ENCODE measurements around the gene PIEZO1. TPM values are rescaled to one million over a fixed set of nuclear protein-coding genes. Genes with fewer than 3 reads are reported as not detected.

The PIEZO1 gene
- total RNA-seq, 4 donors from 2014 or later: 62.3 to 161 (median 123) TPM

DNA sequence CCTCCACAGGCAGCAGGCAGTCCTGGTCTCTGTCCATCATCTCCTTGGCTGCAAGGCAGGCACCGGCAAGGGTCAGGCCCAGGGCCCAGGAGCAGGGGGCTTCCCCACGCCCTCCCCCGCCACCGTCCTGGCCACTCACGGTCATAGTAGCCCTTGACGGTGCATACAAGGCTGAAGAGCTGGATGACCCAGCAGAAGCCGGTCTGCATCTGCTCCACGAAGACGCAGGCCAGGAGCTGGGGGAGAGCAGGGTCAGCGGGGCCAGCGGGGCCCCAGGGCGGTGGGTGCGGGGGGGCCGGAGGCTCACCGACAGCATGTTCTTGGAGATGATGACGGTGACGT, 58.6 kb downstream of the PIEZO1 start:
- intact Hi-C loops (cut with DNase I; ENCODE audit: low total_unique reads): no loop called here
- DNase-seq: no peak
- Histone ChIP-seq H3K4me3 (no peak overlapping the region), H3K4me1 (no peaks in the 10 kb centered on the region), H3K9me3 (no peaks in the 10 kb centered on the region), H3K27ac (no peak overlapping the region), H3K27me3 (no peaks in the 10 kb centered on the region), H3K36me3 (no peaks in the 10 kb centered on the region)
- no peak for TF ChIP-seq POLR2A (IDR thresholded peaks at IDR 0.05)
- TF ChIP-seq, protein P1, sequence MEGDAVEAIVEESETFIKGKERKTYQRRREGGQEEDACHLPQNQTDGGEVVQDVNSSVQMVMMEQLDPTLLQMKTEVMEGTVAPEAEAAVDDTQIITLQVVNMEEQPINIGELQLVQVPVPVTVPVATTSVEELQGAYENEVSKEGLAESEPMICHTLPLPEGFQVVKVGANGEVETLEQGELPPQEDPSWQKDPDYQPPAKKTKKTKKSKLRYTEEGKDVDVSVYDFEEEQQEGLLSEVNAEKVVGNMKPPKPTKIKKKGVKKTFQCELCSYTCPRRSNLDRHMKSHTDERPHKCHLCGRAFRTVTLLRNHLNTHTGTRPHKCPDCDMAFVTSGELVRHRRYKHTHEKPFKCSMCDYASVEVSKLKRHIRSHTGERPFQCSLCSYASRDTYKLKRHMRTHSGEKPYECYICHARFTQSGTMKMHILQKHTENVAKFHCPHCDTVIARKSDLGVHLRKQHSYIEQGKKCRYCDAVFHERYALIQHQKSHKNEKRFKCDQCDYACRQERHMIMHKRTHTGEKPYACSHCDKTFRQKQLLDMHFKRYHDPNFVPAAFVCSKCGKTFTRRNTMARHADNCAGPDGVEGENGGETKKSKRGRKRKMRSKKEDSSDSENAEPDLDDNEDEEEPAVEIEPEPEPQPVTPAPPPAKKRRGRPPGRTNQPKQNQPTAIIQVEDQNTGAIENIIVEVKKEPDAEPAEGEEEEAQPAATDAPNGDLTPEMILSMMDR (IDR thresholded peaks at IDR 0.05): no peak

DNA sequence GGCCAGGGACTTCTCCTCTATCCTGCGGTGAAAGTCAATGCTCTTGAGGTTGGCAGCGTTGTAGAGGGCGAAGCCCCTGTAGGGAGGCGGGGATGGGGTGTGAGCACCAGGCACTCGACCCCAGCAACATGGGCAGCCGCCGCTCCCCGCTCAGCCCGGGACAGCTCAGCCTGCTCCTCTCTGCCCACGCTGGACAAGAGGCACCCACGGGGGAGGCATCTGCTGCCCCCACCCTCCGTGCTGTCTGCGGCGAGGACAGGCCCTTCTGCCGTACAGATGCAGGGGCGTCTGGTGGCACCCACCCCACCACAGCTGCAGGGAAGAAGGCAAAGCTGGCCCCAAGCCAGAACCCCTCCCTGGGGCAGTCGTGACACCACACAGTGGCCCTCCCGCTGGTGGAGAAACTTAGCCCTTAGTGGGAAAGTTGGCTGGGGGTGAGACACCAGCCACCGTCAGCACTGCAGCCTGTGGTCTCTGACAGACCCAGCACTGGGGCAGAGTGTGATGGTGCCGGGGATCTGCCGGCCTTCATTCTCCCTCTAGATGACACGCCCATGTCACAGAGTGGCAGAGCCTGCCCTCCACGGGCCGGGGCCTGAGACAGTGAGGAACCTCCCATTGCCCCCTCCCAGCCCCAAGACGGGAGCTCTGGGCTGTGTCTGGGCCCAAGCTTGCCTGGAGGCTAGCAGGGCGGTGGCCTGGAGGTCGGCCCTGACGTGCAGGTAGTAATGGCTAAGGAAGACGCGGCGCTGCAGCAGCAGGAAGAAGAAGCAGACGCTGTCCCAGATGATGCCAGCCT, 59.2 kb downstream of the PIEZO1 start:
- no peaks in the 10 kb centered on the region for H3K4me1 ChIP-seq
- intact Hi-C loops (cut with DNase I; ENCODE audit: low total_unique reads): no loop called here
- TF ChIP-seq, protein P1 (IDR thresholded peaks at IDR 0.05): no peak
- no peak overlapping the region for H3K4me3 ChIP-seq
- H3K27ac ChIP-seq: no peak overlapping the region
- no peaks in the 10 kb centered on the region for H3K27me3 ChIP-seq
- no peak for DNase-seq
- H3K36me3 ChIP-seq: no peaks in the 10 kb centered on the region
- no peaks in the 10 kb centered on the region for H3K9me3 ChIP-seq

DNA sequence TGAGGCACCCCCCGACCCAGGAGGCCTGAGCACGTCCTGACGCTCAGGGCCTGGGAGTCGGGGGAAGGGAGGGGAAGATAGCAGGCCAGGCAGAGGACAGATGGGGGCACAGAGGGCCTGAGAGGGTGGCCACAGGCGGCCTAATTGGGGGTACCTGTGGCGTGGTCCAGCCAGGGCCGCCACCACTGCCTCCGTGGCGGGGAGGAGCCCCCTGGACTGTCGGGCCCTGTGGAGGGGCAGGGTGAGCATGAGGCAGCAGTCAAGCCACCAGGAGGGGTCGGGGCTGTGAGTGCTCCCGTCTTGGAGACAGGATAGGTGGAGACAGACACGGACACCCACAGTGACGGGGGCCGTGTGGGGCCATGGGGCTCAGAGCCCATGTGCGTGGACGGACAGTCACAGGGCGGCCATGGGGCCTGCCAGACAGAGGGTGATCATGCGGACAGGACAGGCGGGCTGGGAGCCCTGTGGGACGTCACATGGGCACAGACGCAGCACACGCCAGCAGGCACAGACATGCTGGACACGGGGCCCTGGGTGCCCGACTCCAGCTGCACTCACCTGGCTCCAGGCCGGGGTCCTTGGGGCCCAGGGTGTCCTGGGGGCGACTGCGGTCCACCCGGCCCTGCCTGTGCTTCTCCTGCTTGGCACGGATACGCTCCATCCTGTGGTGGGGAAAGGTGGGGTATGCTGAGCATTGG, 60.0 kb downstream of the PIEZO1 start:
- no peak overlapping the region for H3K4me3 ChIP-seq
- H3K36me3 ChIP-seq: no peaks in the 10 kb centered on the region
- intact Hi-C loops (cut with DNase I; ENCODE audit: low total_unique reads): no loop called here

DNA sequence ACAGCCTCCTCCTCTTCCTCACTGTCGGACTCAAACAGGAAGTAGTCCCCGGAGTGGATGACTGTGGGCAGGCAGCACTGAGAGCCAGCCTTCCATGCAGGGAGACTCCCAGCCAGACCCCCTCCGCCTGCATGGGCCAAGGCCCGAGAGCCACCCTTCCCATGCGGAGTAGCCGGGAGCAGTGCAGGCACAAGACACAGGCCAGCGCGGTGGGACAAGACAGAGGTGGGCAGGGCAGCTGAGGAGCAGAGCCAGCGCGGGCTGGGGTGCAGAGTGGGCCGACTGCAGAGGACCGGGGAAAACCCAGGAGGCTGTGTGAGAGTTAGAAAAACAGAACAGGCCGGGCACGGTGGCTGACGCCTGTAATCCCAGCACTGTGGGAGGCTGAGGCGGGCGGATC, 61.1 kb downstream of the PIEZO1 start:
- H3K4me1 ChIP-seq: no peaks in the 10 kb centered on the region
- no peak for TF ChIP-seq POLR2A (IDR thresholded peaks at IDR 0.05)
- TF ChIP-seq, protein P1 (IDR thresholded peaks at IDR 0.05): no peak
- no peaks in the 10 kb centered on the region for H3K27me3 ChIP-seq
- intact Hi-C loops (cut with DNase I; ENCODE audit: low total_unique reads): no loop called here
- H3K9me3 ChIP-seq: no peaks in the 10 kb centered on the region
- H3K4me3 ChIP-seq: no peak overlapping the region
- no peak for DNase-seq
- no peak overlapping the region for H3K27ac ChIP-seq
- H3K36me3 ChIP-seq: no peaks in the 10 kb centered on the region

More for the DNA sequence above, 60.0 kb downstream of the PIEZO1 start:
- no peaks in the 10 kb centered on the region for H3K4me1 ChIP-seq
- no peak for DNase-seq
- no peak overlapping the region for H3K27ac ChIP-seq
- H3K9me3 ChIP-seq: no peaks in the 10 kb centered on the region
- TF ChIP-seq, protein P1 (IDR thresholded peaks at IDR 0.05): no peak
- TF ChIP-seq POLR2A (IDR thresholded peaks at IDR 0.05): no peak
- no peaks in the 10 kb centered on the region for H3K27me3 ChIP-seq

DNA sequence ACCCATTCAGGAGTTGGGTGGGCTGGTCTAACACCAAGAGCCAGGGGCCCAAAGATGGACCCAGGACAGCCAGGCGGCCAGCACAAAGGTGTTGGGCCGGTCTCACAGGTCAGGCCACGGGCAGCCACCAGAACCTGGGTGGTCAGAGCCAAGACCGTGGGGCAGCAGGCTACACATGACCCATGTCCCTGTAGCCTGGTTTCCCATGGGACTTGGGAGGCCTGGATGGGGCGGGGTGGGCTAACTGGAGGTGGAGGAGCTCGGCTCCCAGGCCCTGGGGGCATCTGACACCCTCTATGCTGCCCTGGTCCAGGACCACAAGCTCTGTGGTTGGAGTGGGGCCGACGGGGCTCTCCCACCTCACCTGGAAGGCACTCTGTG, 61.5 kb downstream of the PIEZO1 start:
- Histone ChIP-seq H3K27me3 (no peaks in the 10 kb centered on the region), H3K4me3 (no peak overlapping the region), H3K36me3 (no peaks in the 10 kb centered on the region), H3K9me3 (no peaks in the 10 kb centered on the region), H3K27ac (no peak overlapping the region), H3K4me1 (no peaks in the 10 kb centered on the region)
- DNase-seq: no peak
- intact Hi-C loops (cut with DNase I; ENCODE audit: low total_unique reads): no loop called here
- TF ChIP-seq, protein P1 (IDR thresholded peaks at IDR 0.05): no peak
- TF ChIP-seq POLR2A (IDR thresholded peaks at IDR 0.05): no peak
